ENCODE results near the gene HOOK2. TPM values are rescaled to one million over a fixed set of nuclear protein-coding genes. Genes with fewer than 3 reads are reported as not detected.
A peak's percentile ranks its signal among the peaks of the same experiment; 100 is the strongest.
"Not testable (repeated sequence)": the region's sequence is repeated elsewhere in the genome, so short reads cannot be mapped to it uniquely, and the experiment has no call there.

The HOOK2 gene
- total and polyA plus RNA-seq, 2 donors from 2014 or later: 41.8 to 58.1 TPM

DNA sequence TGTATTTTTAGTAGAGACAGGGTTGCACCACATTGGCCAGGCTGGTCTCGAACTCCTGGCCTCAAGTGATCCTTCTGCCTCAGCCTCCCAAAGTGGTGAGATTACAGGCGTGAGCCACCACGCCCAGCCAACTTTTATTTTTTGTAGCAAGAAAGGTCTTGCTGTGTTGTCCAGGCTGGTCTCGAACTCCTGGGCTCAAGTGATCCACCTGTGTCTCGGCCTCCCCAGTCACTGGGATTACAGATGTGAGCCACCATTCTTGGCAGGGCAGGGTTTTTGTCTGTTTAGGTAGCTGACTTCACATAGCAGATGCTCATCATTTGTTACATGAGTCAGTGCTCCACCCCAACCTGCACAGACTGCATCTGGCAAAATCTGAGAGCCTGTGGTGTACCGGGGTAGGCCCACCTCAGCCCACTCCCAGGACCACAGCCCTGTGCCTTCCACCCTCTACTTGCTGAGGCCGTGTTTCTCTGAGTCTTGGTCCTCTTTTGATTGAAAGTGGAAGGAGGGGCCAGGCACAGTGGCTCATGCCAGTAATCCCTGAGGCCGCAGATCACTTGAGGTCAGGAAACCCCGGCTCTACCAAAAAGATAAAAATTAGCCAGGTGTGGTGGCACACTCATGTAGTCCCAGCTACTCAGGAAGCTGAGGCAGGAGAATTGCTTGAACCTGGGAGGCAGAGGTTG lies 47.5 kb downstream of the HOOK2 start:
- TF ChIP-seq, protein P1, sequence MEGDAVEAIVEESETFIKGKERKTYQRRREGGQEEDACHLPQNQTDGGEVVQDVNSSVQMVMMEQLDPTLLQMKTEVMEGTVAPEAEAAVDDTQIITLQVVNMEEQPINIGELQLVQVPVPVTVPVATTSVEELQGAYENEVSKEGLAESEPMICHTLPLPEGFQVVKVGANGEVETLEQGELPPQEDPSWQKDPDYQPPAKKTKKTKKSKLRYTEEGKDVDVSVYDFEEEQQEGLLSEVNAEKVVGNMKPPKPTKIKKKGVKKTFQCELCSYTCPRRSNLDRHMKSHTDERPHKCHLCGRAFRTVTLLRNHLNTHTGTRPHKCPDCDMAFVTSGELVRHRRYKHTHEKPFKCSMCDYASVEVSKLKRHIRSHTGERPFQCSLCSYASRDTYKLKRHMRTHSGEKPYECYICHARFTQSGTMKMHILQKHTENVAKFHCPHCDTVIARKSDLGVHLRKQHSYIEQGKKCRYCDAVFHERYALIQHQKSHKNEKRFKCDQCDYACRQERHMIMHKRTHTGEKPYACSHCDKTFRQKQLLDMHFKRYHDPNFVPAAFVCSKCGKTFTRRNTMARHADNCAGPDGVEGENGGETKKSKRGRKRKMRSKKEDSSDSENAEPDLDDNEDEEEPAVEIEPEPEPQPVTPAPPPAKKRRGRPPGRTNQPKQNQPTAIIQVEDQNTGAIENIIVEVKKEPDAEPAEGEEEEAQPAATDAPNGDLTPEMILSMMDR (IDR thresholded peaks at IDR 0.05; ENCODE audit: borderline replicate concordance, extremely low read depth, insufficient read depth): no peak
- Histone ChIP-seq H3K27me3 (ENCODE audit: control insufficient read depth, insufficient read depth, low read length) (no peaks in the 10 kb centered on the region), H3K9me3 (ENCODE audit: control insufficient read depth in 2 of 3, insufficient read depth in 1 of 3, low read length in 3 of 3) (no peaks in the 10 kb centered on the region), H3K4me1 (ENCODE audit: control insufficient read depth in 2 of 3, insufficient read depth in 2 of 3, low read depth in 1 of 3, low read length in 3 of 3) (peaks cover 0 to 16% (median 8%) of the 10 kb centered on the region in 3 donors), H3K27ac (ENCODE audit: low read depth in 2 of 2, low read length in 2 of 2) (no peak overlapping the region), H3K36me3 (ENCODE audit: control insufficient read depth in 2 of 3, insufficient read depth in 3 of 3, low read length in 3 of 3) (peaks cover 4 to 18% (median 11%) of the 10 kb centered on the region in 3 donors), H3K9ac (ENCODE audit: low read length in 3 of 3) (no peak overlapping the region), H3K4me3 (ENCODE audit: low read length in 3 of 3) (no peak overlapping the region)
- no peak for FAIRE-seq
- no peak for DNase-seq
- intact Hi-C loops (cut with DNase I): no loop called here

DNA sequence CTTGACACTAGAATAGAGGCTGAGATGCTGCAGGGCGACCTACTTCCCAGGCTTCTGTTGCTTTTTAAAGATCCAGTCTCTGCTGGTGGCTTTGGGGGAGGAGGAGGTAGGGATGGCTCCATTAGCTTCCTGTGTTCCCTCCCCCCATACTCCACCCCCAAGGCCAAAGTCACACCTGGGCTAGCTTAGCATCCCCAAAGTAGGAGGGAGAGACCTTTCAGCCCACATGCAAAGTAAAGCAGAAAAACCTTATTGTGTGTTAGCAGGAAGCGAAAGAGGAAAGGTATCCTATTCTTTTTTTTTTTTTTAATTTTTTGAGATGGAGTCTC lies 48.4 kb downstream of the HOOK2 start:
- FAIRE-seq (no peak), DNase-seq (no peak)
- Histone ChIP-seq H3K9me3 (ENCODE audit: control insufficient read depth in 2 of 3, insufficient read depth in 1 of 3, low read length in 3 of 3) (no peaks in the 10 kb centered on the region), H3K9ac (ENCODE audit: low read length in 3 of 3) (no peak overlapping the region), H3K36me3 (ENCODE audit: control insufficient read depth in 2 of 3, insufficient read depth in 3 of 3, low read length in 3 of 3) (peaks cover 4 to 18% (median 11%) of the 10 kb centered on the region in 3 donors), H3K4me1 (ENCODE audit: control insufficient read depth in 2 of 3, insufficient read depth in 2 of 3, low read depth in 1 of 3, low read length in 3 of 3) (peaks cover 0 to 14% (median 9%) of the 10 kb centered on the region in 3 donors), H3K4me3 (ENCODE audit: low read length in 3 of 3) (no peak overlapping the region), H3K27me3 (ENCODE audit: control insufficient read depth, insufficient read depth, low read length) (no peaks in the 10 kb centered on the region), H3K27ac (ENCODE audit: low read depth in 2 of 2, low read length in 2 of 2) (no peak overlapping the region)
- intact Hi-C loops (cut with DNase I): no loop called here
- TF ChIP-seq, protein P1 (IDR thresholded peaks at IDR 0.05; ENCODE audit: borderline replicate concordance, extremely low read depth, insufficient read depth): no peak

DNA sequence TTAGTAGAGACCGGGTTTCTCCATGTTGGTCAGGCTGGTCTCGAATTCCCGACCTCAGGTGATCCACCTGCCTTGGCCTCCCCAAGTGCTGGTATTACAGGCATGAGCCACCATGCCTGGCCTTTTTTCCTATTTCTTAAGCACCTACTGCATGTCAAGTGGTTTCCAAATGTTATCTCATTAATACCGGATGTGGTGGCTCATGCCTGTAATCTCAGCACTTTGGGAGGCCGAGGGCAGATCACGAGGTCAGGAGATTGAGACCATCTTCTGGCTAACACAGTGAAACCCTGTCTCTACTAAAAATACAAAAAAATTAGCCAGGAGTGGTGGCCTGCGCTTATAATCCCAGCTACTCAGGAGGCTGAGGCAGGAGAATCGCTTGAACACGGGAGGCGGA lies 49.7 kb downstream of the HOOK2 start:
- H3K4me3 ChIP-seq (ENCODE audit: low read length in 3 of 3); H3K27me3 ChIP-seq (ENCODE audit: control insufficient read depth, insufficient read depth, low read length); FAIRE-seq; H3K27ac ChIP-seq (ENCODE audit: low read depth in 2 of 2, low read length in 2 of 2); DNase-seq; intact Hi-C loops (cut with DNase I); H3K9me3 ChIP-seq (ENCODE audit: control insufficient read depth in 2 of 3, insufficient read depth in 1 of 3, low read length in 3 of 3); H3K9ac ChIP-seq (ENCODE audit: low read length in 3 of 3): not testable (repeated sequence)
- Histone ChIP-seq H3K36me3 (ENCODE audit: control insufficient read depth in 2 of 3, insufficient read depth in 3 of 3, low read length in 3 of 3) (peaks cover 4 to 14% (median 5%) of the 10 kb centered on the region in 3 donors), H3K4me1 (ENCODE audit: control insufficient read depth in 2 of 3, insufficient read depth in 2 of 3, low read depth in 1 of 3, low read length in 3 of 3) (peaks cover 0 to 18% (median 11%) of the 10 kb centered on the region in 3 donors)

DNA sequence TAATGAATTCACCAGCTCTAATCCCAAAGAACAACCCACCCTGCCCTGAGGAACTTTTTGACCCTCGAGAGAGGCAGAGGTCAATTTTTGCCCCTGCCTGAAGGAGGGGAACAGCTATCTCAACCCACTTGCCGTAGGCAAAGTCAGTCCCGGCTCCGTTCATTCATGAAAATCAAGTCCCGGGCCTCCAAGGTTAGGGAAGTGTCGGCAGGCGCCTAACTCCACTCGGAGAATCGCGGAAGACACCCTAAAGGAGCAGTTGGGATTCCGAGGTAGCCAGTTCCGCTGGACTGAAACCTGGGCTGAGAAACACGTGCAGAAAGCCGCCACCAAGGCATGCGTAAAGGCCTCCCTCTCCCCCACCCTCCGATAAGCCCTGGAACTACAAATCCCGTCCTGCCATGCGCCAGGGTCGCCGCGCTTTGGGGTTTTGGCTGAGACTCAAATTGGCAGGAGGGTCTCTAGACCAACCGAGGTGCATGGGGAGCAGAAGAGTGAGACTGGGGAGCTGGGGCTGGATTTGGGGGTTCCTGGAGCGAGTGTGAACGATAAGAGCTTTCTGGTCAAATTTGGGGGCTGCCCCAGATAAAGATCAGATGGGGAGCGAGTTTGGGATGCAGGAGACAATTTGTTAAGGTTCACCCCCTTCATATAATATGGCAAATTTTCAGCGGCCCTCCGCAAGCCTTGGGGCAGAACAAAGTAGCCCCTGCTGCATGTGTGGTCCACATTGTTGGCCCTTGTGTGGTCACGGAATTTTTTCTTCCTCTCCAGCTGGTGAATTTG lies 51.5 kb downstream of the HOOK2 start, which contains the start of gene TNPO2:
Gene TNPO2 (minus strand): TSS at position 292 of the 786 bp plus-strand sequence. CDS start 2,955 bp downstream, outside the sequence.
- DNase-seq: peak; percentile 72 to 89 (median 84)

More for the DNA sequence above, 51.5 kb downstream of the HOOK2 start, which contains the start of gene TNPO2:
- H3K27me3 ChIP-seq (ENCODE audit: control insufficient read depth, insufficient read depth, low read length): no peaks in the 10 kb centered on the region
- no peaks in the 10 kb centered on the region for H3K9me3 ChIP-seq (ENCODE audit: control insufficient read depth in 2 of 3, insufficient read depth in 1 of 3, low read length in 3 of 3)
- H3K4me3 ChIP-seq (ENCODE audit: low read length in 3 of 3): peak within 1 kb of the TSS; percentile 62 to 83 (median 71)
- H3K27ac ChIP-seq (ENCODE audit: low read depth in 2 of 2, low read length in 2 of 2): peak within 1 kb of the TSS; percentile 45 to 59
- H3K9ac ChIP-seq (ENCODE audit: low read length in 3 of 3): peak within 1 kb of the TSS; percentile 50 to 81 (median 81)
- no peak for FAIRE-seq
- peaks cover under 1 to 4% (median 3%) of the 10 kb centered on the region in 3 donors for H3K36me3 ChIP-seq (ENCODE audit: control insufficient read depth in 2 of 3, insufficient read depth in 3 of 3, low read length in 3 of 3)
- TF ChIP-seq, protein P1 (IDR thresholded peaks at IDR 0.05; ENCODE audit: borderline replicate concordance, extremely low read depth, insufficient read depth): no peak
- peaks cover 0 to 22% (median 14%) of the 10 kb centered on the region in 3 donors for H3K4me1 ChIP-seq (ENCODE audit: control insufficient read depth in 2 of 3, insufficient read depth in 2 of 3, low read depth in 1 of 3, low read length in 3 of 3)
- intact Hi-C loops (cut with DNase I): no loop called here
